HG02588 (cell line): ENCODE measurements around the gene AKAP9.
"Not testable (repeated sequence)": the region's sequence is repeated elsewhere in the genome, so short reads cannot be mapped to it uniquely, and the experiment has no call there.

ENCODE experiments used
- ATAC-seq: cut with Tn5 transposase; IDR thresholded peaks from one replicate; pipeline ENCODE4 v1.9.1; 2021; ENCODE audit warnings: mild to moderate bottlenecking, moderate library complexity; ENCODE audit not compliant: unreplicated experiment

Gene AKAP9

DNA sequence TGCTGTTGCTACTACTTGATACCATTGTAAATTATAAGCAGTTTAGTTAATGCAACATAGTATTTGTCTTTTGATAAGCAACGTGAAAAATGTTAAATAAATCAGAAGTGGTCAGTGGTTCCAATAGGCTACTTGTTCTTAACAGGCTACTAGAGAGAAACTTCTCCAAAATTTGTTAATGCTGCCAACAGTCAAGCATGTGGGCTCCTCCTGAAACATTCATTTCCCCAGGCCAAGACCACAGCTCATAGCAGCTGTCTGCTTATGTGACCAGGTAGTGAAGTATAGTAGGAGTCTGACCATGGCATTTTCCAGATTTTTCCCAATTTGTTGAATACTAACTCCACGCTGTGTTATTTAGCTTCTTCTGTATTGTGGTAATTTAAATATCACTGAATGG is 112.7 kb downstream of the AKAP9 start:
- ATAC-seq: no peak

GRCh38 chr7:92056286-92056685 is 115.6 kb downstream of the AKAP9 start:
- ATAC-seq: no peak

DNA sequence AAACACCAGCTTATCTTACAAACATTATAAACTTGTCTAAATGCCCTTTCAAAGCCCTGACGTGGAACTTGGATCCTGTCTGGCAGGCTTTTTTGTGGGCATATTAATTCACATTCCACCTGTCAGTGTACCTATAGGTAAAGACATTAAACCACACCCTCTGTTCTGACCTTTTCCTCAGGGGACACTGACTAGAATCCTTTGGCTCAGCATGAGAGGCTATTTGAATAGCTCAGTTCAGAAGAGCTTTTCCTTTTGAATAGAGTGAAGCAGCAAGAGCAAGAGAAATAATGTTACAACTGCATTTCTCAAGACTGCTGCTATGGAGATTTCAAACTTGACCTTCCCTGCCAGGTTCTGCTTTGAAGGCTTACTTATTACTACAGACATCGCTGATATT is 116.7 kb downstream of the AKAP9 start:
- ATAC-seq: no peak

DNA sequence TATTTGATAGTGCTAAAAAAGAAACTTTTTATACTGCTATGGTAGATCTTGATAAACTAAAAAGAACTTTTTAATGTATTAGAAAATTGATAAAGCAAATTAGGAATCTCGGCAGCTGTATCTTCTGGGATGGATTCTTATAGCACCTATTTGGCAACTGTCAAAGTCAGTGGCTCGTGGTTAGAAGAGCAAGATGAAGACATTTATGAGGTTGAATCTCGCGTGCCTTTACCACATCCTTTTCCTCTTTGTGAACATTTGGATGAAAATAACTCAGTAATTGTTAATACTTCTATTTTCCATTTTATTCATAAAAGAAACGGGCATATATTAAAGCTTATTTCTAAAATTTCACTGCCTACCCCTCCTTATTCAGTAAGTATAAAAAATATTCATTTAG is 117.4 kb downstream of the AKAP9 start:
- ATAC-seq: no peak

GRCh38 chr7:92058899-92059298 is 118.2 kb downstream of the AKAP9 start:
- no peak for ATAC-seq

DNA sequence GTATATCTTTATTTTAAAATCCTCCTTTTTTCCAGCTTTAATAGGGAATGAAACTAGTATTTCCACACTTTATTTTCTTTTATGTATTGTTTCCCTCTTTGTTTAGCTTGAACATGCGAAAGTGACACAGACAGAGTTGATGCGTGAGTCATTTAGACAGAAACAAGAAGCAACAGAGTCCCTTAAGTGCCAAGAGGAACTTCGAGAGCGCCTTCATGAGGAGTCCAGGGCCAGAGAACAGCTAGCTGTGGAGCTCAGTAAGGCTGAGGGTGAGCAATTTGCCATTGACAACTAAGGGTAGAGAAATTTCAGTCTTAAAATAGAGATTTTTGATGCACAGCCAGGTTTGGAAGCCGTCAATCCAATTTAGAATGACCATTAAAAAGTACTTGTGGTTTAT is 120.5 kb downstream of the AKAP9 start:
- ATAC-seq: no peak

GRCh38 chr7:92064438-92065029 is 123.9 kb downstream of the AKAP9 start:
- no peak for ATAC-seq

- ATAC-seq: no peak
These were observed 130.4 kb downstream of the AKAP9 start for GRCh38 chr7:92071032-92071431.

- no peak for ATAC-seq
These were observed 131.5 kb downstream of the AKAP9 start for GRCh38 chr7:92072121-92072520.

DNA sequence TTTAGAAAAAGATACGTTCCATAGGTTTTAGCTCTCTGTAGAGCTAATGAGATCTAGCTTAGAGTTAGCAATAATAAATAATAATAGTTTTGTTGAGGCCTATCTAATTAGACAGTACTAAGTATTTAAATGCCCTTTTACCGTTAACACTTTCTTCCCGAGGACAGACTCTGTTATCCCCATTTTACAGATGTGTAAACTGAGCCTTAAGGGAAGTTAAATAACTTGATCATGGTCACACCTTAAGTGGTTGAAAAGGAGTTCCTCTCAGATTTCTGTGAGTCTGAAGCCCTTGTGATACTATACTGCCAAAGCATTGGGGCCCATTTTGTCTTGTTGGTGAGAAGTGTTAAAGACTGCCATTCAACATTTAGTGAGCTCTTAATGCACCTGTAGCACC is 132.0 kb downstream of the AKAP9 start:
- no peak for ATAC-seq

- peak; percentile 92 for ATAC-seq
These were observed 134.9 kb downstream of the AKAP9 start for GRCh38 chr7:92075455-92076158.

DNA sequence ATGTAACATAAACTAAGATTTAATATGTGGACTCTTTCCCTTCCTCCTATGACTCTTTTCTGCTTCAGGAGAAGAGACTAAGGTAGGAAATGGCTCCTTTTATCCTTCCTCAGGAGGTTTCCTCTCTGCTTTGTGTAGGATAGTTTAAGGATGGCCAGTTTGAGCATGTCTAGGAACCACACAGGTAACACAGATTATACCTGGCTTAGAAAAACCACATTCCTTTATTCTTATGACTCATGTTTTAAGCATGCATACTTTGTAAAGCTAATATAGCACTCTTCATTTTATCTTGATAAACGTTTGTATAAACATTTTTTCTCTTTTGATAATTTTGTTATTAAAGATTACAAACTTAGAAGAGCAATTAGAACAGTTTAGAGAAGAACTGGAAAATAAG is 135.8 kb downstream of the AKAP9 start:
- ATAC-seq: no peak

DNA sequence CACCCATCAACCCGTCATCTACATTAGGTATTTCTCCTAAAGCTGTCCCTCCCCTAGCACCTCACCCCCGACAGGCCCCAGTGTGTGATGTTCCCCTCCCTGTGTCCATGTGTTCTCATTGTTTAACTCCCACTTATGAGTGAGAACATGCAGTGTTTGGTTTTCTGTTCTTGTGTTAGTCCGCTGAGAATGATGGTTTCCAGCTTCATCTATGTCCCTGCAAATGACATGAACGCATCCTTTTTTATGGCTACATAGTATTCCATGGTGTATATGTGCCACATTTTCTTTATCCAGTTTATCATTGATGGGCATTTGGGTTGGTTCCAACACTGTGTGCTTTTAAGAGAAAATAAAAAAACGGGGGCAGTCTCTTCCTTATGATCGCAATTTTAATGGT is 143.3 kb downstream of the AKAP9 start:
- ATAC-seq: not testable (repeated sequence)

DNA sequence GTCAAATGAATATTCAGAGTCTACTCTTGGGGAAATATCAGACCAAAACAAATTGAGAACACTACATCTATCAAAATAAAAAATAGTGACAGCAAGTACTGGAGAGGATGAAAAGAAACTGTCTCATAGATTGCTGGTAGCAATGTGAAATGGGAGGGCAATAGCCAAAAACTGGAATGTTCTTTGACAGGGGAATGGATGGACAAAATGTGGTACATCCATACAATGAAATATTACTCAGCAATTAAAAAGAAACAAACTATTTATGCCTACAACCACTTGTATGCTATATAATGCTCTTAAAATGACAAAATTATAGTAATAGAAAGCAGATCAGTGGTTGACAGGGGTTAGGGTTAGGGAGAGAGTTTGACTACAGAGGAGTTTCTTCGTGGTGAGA is 147.6 kb downstream of the AKAP9 start:
- ATAC-seq: no peak

GRCh38 chr7:92092210-92092609 is 151.5 kb downstream of the AKAP9 start:
- no peak for ATAC-seq

GRCh38 chr7:92095380-92095779 is 154.7 kb downstream of the AKAP9 start:
- no peak for ATAC-seq

- no peak for ATAC-seq
These were observed 159.9 kb downstream of the AKAP9 start for GRCh38 chr7:92100534-92100933.

DNA sequence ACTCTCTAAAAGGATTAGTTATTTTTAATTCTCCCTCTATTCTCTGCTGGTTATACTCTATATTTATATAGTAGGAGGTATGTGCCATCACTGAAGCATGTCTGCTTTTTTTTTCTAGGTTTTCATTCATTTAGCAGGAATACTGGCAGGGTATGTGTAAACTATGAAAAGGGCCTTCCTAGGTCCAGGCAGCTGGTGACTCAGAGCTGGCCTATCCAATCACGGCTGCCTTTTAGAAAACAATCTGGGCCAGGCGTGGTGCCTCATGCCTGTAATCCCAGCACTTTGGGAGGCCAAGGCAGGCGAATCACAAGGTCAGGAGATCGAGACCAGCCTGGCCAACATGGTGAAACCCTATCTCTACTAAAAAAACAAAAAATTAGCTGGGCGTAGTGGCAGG is 162.2 kb downstream of the AKAP9 start:
- not testable (repeated sequence) for ATAC-seq

DNA sequence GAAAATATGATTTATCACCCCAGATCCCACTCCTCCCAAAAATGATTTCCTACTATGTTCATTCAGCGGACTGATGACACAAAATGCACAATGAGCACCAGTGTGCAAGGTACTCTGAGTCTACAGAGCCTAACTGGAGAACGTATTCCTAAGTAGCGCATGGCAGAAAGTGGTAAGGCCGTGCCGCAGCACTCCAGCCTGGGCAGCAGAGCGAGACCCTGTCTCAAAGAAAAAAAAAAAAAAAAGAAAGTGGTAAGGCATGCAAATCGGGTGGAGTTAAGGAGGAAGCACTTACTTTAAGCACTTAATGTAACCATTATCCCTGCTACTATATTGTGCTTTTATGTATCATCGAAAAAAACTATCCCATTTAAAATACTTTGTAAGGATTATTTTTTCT is 168.2 kb downstream of the AKAP9 start:
- no peak for ATAC-seq

GRCh38 chr7:92110857-92111256 is 170.2 kb downstream of the AKAP9 start:
- no peak for ATAC-seq

DNA sequence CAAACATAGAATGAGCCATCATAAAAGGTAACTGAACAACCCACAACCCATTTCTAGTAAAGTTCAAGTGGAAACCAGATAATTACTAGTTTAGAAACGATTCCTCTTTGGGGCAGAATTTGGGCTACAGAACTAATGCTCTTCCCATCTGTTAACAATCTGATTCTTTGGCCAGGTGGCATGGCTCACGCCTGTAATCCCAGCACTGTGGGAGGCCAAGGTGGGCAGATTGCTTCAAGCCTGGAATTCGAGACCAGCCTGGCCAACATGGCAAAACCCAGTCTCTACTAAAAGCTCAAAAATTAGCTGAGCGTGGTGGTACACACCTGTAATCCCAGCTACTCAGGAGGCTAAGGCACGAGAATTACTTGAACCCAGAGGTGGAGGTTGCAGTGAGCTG is 175.2 kb downstream of the AKAP9 start:
- no peak for ATAC-seq

- no peak for ATAC-seq
These were observed 176.3 kb downstream of the AKAP9 start for GRCh38 chr7:92116949-92117348.

DNA sequence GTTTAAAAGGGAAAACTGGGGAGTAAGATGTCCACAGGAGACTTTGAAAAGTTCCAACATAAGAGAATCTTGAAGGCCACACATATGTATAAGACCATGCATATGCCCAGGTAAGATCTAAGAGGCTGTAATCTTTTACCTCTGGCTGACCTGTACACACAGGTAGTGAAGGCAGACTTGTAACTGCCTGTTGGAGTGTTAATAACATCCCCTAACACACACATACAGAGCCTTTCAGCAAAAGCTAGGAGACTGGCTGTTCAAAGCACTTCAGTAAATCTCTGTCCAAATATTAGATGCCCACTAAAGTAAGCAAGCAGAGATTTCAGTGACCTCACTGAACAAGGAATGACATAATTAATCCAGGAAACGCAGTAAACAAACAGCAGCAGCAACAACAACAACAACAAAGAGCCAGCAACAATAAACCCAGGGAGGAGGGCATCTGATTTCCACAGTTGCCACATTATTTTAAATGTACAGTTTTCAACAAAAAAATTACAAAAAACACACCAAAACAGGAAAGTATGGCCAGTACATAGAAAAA is 178.6 kb downstream of the AKAP9 start:
- ATAC-seq: no peak
